Measurements from ENCODE around the gene TCP10L.
"Not testable (repeated sequence)": the region's sequence is repeated elsewhere in the genome, so short reads cannot be mapped to it uniquely, and the experiment has no call there.

Gene TCP10L

GRCh38 chr21:32585042-32585710 is at the start of gene TCP10L:
Gene TCP10L (minus strand): TSS chr21:32585523. CDS start chr21:32584304, 1,219 bp downstream.
- in situ Hi-C loops (cut with MboI; ENCODE audit: low sequenced_read_pairs), result loop anchor here (25.0 kb wide), 1 partner anchor 173 kb away; the partner anchor contains the start of gene EVA1C

- in situ Hi-C loops (cut with MboI; ENCODE audit: low sequenced_read_pairs), result no loop called here
Observed at GRCh38 chr21:32626621-32627196, 41.4 kb upstream of the TCP10L start.

GRCh38 chr21:32618218-32618617 is 32.9 kb upstream of the TCP10L start:
- in situ Hi-C loops (cut with MboI; ENCODE audit: low sequenced_read_pairs), result not testable (repeated sequence)

GRCh38 chr21:32613436-32614043 is 28.2 kb upstream of the TCP10L start:
- in situ Hi-C loops (cut with MboI; ENCODE audit: low sequenced_read_pairs), result no loop called here

GRCh38 chr21:32612999-32613337 is 27.6 kb upstream of the TCP10L start:
- in situ Hi-C loops (cut with MboI; ENCODE audit: low sequenced_read_pairs), result no loop called here

GRCh38 chr21:32612075-32612998 is 27.0 kb upstream of the TCP10L start, which contains the start of gene CFAP298:
Gene CFAP298 (minus strand): TSS chr21:32612377. CDS start chr21:32612243, 134 bp downstream.
- in situ Hi-C loops (cut with MboI; ENCODE audit: low sequenced_read_pairs), result no loop called here

- in situ Hi-C loops (cut with MboI; ENCODE audit: low sequenced_read_pairs), result no loop called here
Observed at GRCh38 chr21:32611471-32611997, 26.2 kb upstream of the TCP10L start.

GRCh38 chr21:32610940-32611339 is 25.6 kb upstream of the TCP10L start:
- in situ Hi-C loops (cut with MboI; ENCODE audit: low sequenced_read_pairs), result not testable (repeated sequence)

- in situ Hi-C loops (cut with MboI; ENCODE audit: low sequenced_read_pairs), result no loop called here
Observed at GRCh38 chr21:32608851-32609250, 23.5 kb upstream of the TCP10L start.

GRCh38 chr21:32605469-32605868 is 20.1 kb upstream of the TCP10L start:
- in situ Hi-C loops (cut with MboI; ENCODE audit: low sequenced_read_pairs), result no loop called here

- in situ Hi-C loops (cut with MboI; ENCODE audit: low sequenced_read_pairs), result no loop called here
Observed at GRCh38 chr21:32604464-32604863, 19.1 kb upstream of the TCP10L start.

- in situ Hi-C loops (cut with MboI; ENCODE audit: low sequenced_read_pairs), result no loop called here
Observed at GRCh38 chr21:32603131-32603530, 17.8 kb upstream of the TCP10L start.

GRCh38 chr21:32602099-32602498 is 16.8 kb upstream of the TCP10L start:
- in situ Hi-C loops (cut with MboI; ENCODE audit: low sequenced_read_pairs), result no loop called here

GRCh38 chr21:32599526-32599925 is 14.2 kb upstream of the TCP10L start:
- in situ Hi-C loops (cut with MboI; ENCODE audit: low sequenced_read_pairs), result loop anchor here (25.0 kb wide), 1 partner anchor 187 kb away; the partner anchor contains the start of gene EVA1C

GRCh38 chr21:32599091-32599490 is 13.8 kb upstream of the TCP10L start:
- in situ Hi-C loops (cut with MboI; ENCODE audit: low sequenced_read_pairs), result loop anchor here (25.0 kb wide), 1 partner anchor 187 kb away; the partner anchor contains the start of gene EVA1C

- in situ Hi-C loops (cut with MboI; ENCODE audit: low sequenced_read_pairs), result loop anchor here (25.0 kb wide), 1 partner anchor 185 kb away; the partner anchor contains the start of gene EVA1C
Observed at GRCh38 chr21:32597205-32597604, 11.9 kb upstream of the TCP10L start.

GRCh38 chr21:32595431-32595830 is 10.1 kb upstream of the TCP10L start:
- in situ Hi-C loops (cut with MboI; ENCODE audit: low sequenced_read_pairs), result loop anchor here (25.0 kb wide), 1 partner anchor 183 kb away; the partner anchor contains the start of gene EVA1C

GRCh38 chr21:32593690-32594089 is 8.4 kb upstream of the TCP10L start:
- in situ Hi-C loops (cut with MboI; ENCODE audit: low sequenced_read_pairs), result loop anchor here (25.0 kb wide), 1 partner anchor 181 kb away; the partner anchor contains the start of gene EVA1C

GRCh38 chr21:32592929-32593502 is 7.7 kb upstream of the TCP10L start:
- in situ Hi-C loops (cut with MboI; ENCODE audit: low sequenced_read_pairs), result loop anchor here (25.0 kb wide), 1 partner anchor 181 kb away; the partner anchor contains the start of gene EVA1C

- in situ Hi-C loops (cut with MboI; ENCODE audit: low sequenced_read_pairs), result loop anchor here (25.0 kb wide), 1 partner anchor 178 kb away; the partner anchor contains the start of gene EVA1C
Observed at GRCh38 chr21:32590130-32590529, 4.8 kb upstream of the TCP10L start.
